Type B pancreatic cell (in vitro differentiated cells): ENCODE measurements around the gene CIITA. TPM values are rescaled to one million over a fixed set of nuclear protein-coding genes. Genes with fewer than 3 reads are reported as not detected.

ENCODE experiments used
- DNase-seq: peaks from one replicate; pipeline ENCODE4 v3.0.0; 2021; ENCODE audit warnings: mixed read lengths; ENCODE audit not compliant: unreplicated experiment; ENCODE audit errors: extremely low spot score
- H3K27ac Mint-ChIP-seq: 2 replicates; pipeline ENCODE4 v1.8.0; 2021; ENCODE audit warnings: mild to moderate bottlenecking, mixed read lengths
- H3K27me3 Mint-ChIP-seq: 2 replicates; pipeline ENCODE4 v1.8.0; 2021; ENCODE audit warnings: mixed read lengths
- H3K36me3 Mint-ChIP-seq: 2 replicates; pipeline ENCODE4 v1.8.0; 2021; ENCODE audit warnings: mixed read lengths
- H3K4me1 Mint-ChIP-seq: one replicate; pipeline ENCODE4 v1.8.0; 2021; ENCODE audit warnings: mixed read lengths; ENCODE audit not compliant: unreplicated experiment
- H3K4me3 Mint-ChIP-seq: 2 replicates; pipeline ENCODE4 v1.8.0; 2021; ENCODE audit warnings: mild to moderate bottlenecking, mixed read lengths
- H3K9me3 Mint-ChIP-seq: 2 replicates; pipeline ENCODE4 v1.8.0; 2021; ENCODE audit warnings: mixed read lengths
- CTCF ChIP-seq: fragments of 200-600 bp; sonication (generic); conservative IDR thresholded peaks from 2 replicates; pipeline ENCODE4 v1.5.0; 2021; ENCODE audit warnings: antibody characterized with exemption, mild to moderate bottlenecking
- total RNA-seq: library from RNA; stranded (reverse); gene quantifications from 2 replicates; pipeline ENCODE4 v1.2.1, GENCODE V29; 2021; ENCODE audit warnings: low replicate concordance

Gene CIITA
- total RNA-seq, 1 donor from 2014 or later = not detected

GRCh38 chr16:10847176-10847575, 29.8 kb upstream of the CIITA start:
- Mint-ChIP-seq H3K27me3 (peaks cover 6% of the 10 kb centered on the region), H3K4me1 (no peaks in the 10 kb centered on the region), H3K27ac (no peak overlapping the region), H3K36me3 (no peaks in the 10 kb centered on the region), H3K4me3 (no peak overlapping the region), H3K9me3 (no peaks in the 10 kb centered on the region)
- DNase-seq = no peak
- no peak for TF ChIP-seq CTCF

- no peaks in the 10 kb centered on the region for H3K36me3 Mint-ChIP-seq
- TF ChIP-seq CTCF = no peak
- no peaks in the 10 kb centered on the region for H3K9me3 Mint-ChIP-seq
- H3K27me3 Mint-ChIP-seq = peaks cover 6% of the 10 kb centered on the region
- H3K27ac Mint-ChIP-seq = no peak overlapping the region
- H3K4me1 Mint-ChIP-seq = no peaks in the 10 kb centered on the region
- H3K4me3 Mint-ChIP-seq = no peak overlapping the region
- no peak for DNase-seq
These were observed 27.1 kb upstream of the CIITA start for GRCh38 chr16:10849736-10850477.

- TF ChIP-seq CTCF = no peak
- no peak overlapping the region for H3K27ac Mint-ChIP-seq
- H3K4me1 Mint-ChIP-seq = no peaks in the 10 kb centered on the region
- no peak for DNase-seq
- no peaks in the 10 kb centered on the region for H3K9me3 Mint-ChIP-seq
- H3K27me3 Mint-ChIP-seq = peaks cover 6% of the 10 kb centered on the region
- H3K36me3 Mint-ChIP-seq = no peaks in the 10 kb centered on the region
- H3K4me3 Mint-ChIP-seq = no peak overlapping the region
These were observed 26.5 kb upstream of the CIITA start for GRCh38 chr16:10850478-10850850.

GRCh38 chr16:10851512-10851911, 25.5 kb upstream of the CIITA start:
- Mint-ChIP-seq H3K9me3 (no peaks in the 10 kb centered on the region), H3K27ac (no peak overlapping the region), H3K4me3 (no peak overlapping the region), H3K27me3 (peaks cover 6% of the 10 kb centered on the region), H3K4me1 (no peaks in the 10 kb centered on the region), H3K36me3 (no peaks in the 10 kb centered on the region)
- no peak for TF ChIP-seq CTCF
- DNase-seq = no peak

- Mint-ChIP-seq H3K36me3 (no peaks in the 10 kb centered on the region), H3K9me3 (no peaks in the 10 kb centered on the region), H3K27me3 (peaks cover 3% of the 10 kb centered on the region), H3K4me3 (no peak overlapping the region), H3K27ac (no peak overlapping the region), H3K4me1 (no peaks in the 10 kb centered on the region)
- DNase-seq = no peak
- no peak for TF ChIP-seq CTCF
These were observed 24.7 kb upstream of the CIITA start for GRCh38 chr16:10852286-10852685.
